IPS DF 19.7 (cell line): ENCODE results near the gene ASB13.
"Not testable (repeated sequence)": the region's sequence is repeated elsewhere in the genome, so short reads cannot be mapped to it uniquely, and the experiment has no call there.

ENCODE experiments used
- DNase-seq: peaks from one replicate; pipeline ENCODE4 v3.0.0-alpha.2; 2013; ENCODE audit warnings: low read depth, low spot score

The ASB13 gene

DNA sequence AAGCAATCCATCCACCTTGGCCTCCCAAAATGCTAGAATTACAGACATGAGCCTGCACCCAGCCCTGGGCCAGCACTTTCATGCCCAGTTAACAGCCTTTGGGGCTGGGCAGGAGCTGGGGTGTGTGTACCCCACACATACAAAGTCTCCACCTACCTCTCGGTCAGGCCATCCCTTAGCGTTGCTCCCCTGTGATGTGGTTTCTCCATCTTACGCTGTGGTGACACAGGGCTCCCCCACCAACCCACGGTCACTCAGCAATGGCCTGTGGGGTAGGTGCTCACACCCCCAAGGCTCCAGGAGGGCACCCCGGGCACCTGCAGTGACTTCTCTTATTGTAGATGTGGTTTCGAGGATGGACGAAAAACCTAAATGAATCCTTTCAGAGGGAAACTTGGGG lies 58.8 kb downstream of the ASB13 start:
- no peak for DNase-seq

DNA sequence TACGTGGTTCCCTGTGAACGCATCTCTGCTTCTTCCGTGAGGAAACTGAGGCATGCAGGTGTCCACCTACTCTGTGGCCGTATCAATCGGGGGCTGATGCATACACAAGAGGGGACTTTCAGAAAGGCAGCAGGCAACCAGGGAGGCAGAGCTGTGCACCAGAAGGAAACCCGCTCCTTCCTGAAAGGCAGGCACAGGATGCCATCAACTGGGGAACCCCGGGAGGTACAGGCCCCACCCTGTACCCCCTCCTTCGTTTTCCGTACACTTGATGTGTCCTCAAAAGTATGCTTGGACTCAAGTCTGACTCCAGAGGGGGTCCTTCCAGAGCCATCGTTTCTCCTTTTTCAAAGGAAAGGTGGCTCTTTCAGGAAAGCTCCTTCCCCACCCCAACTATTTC lies 59.5 kb downstream of the ASB13 start:
- DNase-seq, result no peak

DNA sequence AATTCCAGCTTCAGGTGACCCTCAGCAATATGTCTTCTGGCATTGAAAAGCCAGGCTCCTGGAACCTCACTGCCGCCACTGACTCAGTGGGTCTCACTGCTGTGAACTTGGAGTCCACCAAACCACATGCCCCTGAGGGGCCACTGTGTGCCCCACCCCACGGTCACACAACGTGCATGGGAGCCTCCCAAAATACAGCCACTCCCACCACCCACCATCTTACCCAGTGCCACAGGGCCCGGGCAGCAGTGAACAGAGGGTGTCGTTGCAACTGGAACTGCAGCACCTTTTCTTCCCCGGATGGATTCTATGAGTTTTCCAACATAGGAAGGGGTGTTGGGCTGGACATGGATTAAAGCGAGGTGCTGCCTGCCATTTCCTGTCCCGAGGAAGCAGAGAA lies 60.1 kb downstream of the ASB13 start:
- no peak for DNase-seq

DNA sequence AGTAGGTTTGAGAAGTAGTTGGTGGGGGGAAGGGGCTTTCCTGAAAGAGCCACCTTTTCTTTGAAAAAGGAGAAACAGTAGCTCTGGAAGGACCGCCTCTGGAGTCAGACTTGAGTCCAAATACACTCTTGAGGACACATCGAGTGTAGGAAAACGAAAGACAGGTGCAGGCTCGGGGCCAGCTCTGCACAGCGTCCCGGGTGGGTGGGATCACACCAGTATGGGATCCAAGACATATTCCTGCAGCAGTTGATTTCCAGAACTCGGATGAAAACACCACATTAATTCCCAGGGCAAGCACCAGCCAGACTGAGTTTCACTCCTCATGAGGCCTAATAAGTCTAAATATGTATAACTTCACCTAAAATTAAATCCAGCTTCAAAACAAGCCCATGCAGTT lies 61.4 kb downstream of the ASB13 start:
- DNase-seq, result no peak

DNA sequence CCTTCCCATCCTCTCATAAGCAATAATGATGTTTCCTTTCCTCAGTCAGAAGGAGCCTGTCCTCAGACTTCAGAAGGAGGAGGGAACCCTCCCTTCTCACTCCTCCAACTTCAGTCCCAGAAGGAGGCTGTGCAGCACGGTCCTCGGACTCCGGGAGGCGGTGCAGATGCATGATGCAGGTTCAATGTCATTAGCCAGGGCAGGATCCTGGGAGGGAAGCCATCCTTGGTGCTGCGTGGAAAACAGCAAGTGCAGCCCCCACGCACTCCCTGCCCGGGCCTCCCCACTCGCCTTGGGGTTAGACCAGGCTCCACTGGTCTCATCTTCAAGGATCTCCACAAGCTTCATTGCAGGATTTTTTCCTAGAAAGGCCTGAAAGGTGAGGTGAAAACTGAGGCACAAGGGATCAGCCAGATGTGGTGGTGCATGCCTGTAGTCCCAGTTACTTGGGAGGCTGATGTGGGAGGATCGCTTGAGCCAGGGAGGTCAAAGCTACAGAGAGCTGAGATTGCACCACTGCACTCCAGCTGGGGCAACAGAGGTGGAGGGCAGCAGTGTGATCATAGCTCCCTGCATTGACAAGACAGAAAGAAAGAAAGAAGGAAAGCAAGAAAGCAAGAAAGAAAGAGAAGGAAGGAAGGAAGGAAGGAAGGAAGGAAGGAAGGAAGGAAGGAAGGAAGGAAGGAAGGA lies 62.0 kb downstream of the ASB13 start:
- DNase-seq, result no peak

DNA sequence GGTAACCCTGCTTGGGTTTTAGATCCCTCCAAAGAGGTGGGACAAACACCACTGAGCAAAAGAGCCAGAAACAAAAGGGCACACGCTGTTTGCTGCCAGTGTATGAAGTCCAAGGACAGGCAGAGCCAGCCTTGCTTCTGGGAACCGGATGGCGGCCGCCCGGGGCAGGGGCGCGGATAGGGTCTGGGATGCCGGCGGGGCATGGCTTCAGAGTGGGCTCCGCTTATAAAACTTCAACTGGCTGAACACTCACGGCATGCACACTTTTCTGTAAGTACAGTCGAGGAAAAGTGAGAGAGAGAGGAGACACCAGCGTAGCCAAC lies 62.6 kb downstream of the ASB13 start:
- DNase-seq, result no peak

DNA sequence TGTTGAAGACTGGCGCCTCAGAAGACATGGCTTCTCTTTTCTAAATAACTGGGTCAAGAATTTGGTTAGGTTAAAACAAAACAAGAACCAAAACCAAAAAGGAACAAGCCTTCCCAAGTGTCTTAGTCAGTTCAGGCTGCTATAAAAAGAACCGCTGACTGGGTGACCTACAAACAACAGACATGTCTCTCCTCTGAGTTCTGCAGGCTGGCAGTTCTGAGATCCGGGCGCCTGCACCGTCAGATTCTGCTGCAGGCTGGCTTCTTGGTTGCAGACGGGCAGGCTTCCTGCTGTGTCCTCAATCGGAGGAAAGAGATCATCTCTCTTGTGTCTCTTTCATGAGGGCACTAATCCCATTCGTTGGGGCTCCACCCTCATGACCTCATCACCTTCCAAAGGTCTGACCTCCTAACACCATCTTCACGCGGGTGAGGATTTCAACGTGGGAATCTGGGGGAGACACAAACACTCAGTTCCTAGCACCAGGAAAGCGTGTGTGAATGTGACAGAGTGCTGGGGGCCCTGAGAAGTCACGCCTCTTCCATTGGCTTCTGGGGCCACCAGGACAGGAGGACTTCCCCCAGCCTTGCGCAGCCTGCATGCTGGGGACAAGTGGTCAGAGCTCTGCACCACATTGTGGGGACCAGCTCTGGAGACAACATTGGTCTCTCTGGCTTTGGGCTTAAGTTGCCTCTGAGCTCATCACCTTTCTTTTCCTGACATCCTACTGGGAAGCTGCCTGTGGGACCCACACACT lies 63.1 kb downstream of the ASB13 start:
- DNase-seq, result no peak

DNA sequence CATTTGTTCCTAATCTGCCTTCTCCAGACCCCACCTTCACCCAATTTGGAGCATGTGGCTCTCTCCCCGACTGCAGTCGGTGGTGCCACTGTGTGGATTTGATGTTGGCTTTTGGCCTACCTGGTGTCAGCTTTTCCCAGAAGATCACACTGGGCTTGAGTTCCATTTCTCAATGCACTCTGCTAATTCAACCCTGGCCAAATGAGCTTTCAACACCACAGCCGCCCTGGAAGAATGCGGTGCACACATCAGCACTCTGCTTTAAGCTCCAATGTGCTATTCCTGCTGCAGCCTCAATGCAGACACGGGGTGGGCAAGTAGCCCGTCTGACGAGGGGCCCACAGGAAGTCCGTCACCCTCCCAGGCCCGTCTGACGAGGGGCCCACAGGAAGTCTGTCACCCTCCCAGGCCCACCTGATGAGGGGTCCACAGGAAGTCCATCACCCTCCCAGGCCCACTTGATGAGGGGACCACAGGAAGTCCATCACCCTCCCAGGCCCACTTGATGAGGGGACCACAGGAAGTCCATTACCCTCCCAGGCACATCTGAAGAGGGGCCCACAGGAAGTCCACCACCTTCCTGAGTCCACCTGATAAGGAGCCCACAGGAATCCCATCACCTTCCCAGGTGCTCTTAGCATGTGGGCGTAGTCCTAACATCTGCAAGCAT lies 64.4 kb downstream of the ASB13 start:
- DNase-seq, result no peak

DNA sequence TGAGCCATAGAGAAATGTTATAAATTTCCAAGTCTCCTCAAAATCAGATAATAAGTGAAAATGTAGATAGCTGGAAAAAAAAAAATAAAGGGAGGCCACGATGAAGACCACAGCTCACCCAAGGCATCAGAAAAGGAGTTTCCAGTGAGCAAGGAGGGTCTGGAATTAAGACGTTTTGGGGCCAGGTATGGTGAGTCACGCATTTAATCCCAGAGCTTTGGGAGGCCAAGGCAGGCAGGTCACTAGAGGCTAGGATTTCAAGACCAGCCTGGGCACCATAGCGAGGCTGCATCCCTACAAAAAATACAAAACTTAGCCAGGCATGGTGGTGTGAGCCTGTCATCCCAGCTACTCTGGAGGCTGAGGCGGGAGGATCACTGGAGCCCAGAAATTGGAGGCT lies 65.5 kb downstream of the ASB13 start:
- no peak for DNase-seq

DNA sequence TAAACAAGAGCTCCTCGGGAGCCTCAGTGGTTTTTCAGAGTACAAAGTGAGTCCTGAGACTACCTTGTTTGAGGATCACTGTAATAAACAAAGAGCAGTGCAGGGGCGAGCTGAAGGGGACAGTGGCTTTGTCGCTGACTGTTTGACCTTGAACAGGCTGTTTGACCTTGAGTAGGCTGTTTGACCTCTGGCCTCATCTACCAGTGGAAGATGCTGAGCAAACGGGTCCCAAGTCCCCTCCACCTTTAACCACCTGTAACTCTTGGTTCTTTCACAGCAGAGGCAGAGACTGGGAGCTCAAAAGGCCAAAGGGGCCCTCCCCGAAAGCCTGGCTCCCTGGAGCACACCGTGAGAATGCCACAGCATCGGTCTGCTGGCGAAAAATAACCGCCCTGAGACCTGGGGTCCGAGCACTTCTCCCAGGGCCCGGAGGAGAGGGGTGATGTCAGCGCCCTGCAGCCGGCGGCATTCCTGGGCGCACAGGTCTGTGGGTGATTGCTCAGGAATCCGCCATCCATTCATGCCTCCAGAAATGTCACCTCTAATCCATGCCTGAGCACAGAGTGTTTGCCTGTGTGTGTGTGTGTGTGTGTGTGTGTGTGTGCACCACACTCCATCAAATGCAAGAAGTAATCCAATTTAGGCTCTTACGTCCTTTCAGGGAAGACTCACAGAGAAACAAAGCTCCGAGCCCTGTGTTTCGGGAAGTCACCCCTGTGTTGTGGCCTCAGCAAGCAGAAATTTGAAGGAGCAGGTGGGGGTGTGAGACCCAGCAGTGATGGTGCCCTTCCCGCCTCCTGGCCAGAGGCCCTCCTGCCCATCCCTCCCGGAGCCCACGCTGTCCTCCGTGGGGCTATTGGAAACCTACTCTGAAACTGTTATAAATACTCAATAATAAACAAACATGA lies 66.5 kb downstream of the ASB13 start:
- DNase-seq, result no peak

DNA sequence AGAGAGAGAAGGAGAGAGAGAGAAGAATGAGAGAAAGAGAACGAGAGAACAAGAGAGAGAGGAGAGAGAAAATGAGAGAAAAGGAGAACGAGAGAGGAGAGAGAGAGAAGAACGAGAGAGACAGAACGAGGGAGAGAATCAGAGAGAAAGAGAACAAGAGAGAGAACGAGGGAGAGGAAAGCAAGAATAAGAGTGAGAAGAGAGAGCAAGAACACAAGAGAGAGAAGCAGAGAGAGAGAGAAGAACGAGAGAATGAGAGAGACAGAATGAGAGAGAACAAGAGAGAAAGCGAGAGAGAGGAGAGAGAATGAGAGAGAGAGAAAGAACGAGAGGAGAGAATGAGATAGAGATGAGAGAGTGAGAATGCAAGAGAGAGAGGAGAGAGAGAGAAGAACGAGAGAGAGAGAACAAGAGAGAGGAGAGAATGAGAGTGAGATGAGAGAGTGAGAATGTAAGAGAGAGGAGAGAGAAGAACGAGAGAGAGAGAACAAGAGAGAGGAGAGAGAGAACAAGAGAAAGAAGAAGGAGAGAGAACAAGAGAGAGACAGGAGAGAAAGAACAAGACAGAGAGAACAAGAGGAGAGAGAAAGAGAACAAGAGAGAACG lies 68.2 kb downstream of the ASB13 start:
- no peak for DNase-seq

DNA sequence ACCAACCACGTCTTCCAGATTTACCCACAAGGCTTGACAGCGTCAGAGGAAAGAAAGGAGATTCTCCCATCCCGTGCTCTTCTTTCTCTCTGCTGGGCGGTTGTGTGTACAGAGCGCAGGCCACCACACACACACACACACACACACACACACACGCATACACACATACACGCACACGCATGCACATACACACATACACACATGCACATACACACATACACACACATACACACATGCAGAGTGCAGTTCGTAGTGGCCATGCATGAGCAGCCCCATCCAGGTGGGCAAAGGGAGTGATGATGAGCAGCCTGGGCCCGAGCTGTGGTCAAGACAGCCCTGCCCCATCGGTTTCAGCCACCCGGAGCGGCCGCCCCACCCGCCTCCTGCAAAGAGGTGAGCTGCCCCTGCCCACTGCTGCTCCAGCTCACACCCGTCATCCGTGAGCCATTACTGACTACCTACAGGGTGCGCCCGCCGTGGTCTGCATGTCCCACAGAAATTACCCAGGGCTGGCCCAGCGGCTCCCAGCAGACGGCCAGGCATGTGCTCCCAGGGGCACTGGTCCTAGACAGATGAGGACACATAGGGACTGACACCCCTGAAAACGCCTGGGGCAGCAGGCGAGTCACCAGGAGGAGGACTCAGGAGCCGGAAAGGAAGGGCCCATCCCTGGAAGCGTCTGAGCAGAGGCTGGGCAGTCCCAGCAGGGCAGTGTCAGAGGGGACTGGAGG lies 69.6 kb downstream of the ASB13 start:
- DNase-seq, result no peak

DNA sequence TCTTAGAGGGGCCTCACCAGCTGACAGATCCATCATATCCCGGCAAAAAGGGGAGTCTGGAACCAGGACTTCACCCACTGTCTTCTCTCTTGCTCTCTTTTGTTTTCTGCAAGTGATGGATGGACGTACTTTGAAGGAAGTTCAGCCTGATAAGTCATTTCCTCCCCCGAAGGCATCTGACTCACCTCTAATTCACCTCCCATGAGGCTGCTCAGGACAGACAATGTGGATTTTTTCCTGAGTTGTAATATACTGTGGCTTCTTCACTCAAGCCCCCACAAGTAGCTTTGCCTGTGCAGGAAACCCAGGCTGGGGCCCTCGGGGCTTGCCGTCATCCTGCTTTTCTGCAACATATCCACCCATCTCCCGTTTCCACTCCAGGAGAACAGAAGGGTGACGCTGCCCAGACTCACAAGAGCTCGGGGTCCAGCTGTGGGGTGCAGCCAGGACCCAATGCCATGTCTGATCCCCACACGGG lies 70.4 kb downstream of the ASB13 start:
- no peak for DNase-seq

DNA sequence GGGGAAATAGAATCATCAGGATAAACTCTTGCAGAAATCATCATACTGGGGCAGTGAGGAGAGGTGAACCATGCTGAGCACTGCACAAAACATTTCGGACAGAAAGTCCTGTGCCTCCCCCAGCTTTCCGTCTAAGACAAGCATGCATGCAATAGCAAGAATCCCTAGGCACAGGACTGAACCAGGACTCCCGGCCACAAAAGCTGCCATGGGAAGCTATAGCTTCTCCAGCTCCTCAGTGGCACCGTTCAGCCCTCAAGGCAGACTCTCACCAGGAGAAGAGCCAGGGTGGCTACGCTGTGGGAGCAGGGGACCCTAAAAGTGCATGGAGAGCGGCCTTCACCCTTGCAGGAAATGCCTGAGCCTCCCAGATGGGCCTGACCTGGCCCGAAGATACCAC lies 70.8 kb downstream of the ASB13 start:
- DNase-seq, result no peak

DNA sequence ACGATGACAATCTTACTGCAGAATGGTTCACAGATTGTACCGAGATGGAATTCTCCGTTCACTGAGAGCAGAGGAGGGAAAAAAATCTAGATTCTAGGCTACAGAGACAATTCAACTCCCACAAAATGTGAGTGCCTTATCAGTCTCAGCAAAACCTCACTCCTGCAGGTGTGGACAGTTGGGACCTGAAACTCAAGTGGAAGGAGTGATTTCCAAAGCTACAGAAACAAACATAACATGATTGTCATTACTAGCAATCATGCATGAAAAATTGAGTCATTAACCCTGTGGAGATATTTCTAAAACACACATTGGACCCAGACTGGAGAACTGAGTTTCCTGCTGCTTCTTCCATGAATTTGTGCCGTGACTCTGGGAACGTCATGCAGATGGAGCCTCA lies 71.3 kb downstream of the ASB13 start:
- no peak for DNase-seq

DNA sequence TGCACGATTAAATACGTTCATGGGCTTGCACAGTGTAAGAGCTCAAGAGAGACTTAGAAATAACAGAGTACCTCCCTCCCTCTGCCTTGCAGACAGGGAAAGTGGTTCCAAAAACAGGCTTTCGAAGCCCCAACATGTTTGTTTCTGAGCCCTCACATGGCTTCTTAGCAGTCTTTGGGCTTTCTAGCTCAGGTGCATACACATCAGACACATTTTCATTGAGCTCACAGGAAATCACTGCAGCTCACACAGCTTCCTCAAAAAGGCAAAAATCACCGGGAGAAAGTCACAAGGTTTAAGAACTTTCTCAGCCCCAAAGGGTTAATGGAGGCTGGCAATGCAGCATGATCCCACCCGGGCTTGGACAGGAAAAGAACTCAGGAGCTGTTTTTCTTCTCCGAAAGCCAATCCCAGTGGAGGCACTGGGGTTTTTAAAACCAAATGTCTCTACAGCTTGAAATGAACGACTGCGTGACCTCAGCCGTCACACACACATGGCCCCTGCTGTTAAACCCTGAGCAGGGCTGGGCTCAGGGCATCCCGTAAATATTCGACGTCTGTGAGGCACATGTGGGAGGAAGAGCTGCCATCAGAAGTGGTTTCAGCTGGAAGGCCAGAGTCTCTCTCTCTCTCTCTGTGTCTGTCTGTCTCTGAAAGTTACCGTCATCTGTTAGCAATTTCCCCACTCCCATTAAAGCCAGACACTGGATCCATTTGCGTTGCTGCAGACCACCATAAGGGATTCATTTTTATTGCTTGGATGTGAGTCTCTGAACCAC lies 71.9 kb downstream of the ASB13 start:
- DNase-seq, result no peak

DNA sequence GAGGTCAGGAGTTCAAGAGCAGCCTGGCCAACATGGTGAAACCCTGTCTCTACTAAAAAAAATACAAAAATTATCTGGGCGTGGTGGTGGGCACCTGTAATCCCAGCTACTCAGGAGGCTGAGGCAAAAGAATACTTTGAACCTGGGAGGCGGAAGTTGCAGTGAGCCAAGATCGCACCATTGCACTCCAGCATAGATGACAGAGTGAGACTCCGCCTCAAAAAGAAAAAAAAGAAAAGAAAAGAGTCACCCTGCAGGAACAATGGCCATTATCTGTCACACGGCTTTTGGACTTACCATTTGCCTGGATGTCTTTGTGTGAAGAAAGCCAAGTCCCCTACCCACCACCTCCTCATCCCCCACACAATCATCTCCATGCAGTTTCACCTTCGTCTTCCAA lies 73.0 kb downstream of the ASB13 start:
- DNase-seq, result not testable (repeated sequence)

DNA sequence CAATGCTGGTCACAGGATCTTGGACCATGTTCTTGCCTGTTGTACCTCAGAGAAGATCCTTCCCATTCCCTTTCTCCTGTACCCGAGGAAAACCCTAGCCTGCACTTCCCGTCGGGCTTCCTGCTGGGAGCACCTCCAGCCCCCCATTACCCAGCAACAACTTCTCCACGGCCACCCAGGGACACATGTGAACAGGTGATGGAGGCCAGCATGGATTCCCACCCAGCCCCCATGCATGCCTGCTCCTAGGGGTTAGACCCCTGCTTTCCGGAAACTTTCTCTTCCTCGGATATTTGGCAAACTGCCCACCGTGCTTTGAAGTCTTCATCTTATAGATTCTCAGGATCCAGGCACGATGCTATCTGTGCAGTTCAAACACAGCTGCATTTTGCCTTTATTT lies 74.3 kb downstream of the ASB13 start:
- no peak for DNase-seq

DNA sequence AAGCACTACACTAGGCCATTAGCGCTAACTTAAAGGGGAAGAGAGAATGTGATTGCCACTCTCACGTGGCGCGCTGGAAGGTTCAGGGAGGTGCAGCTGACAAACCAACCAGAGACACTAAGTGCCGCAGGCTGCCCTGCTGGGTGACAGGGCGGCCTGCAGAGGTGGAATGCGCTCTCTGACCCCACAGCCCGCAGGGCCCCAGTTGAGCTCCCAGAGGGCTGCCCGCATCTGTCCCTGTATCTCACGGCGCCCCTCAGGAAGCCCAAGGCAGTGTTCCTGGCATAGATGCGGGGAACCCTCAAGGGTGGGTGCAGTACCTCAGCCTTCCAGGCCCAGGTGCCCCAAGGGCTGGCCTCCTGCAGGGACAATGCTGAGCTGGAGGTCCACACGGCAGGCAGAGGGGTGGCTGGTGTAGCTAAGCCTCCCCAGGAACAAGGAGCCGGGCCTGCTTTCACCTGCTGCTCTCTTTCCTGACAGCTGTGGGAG lies 75.0 kb downstream of the ASB13 start:
- no peak for DNase-seq

DNA sequence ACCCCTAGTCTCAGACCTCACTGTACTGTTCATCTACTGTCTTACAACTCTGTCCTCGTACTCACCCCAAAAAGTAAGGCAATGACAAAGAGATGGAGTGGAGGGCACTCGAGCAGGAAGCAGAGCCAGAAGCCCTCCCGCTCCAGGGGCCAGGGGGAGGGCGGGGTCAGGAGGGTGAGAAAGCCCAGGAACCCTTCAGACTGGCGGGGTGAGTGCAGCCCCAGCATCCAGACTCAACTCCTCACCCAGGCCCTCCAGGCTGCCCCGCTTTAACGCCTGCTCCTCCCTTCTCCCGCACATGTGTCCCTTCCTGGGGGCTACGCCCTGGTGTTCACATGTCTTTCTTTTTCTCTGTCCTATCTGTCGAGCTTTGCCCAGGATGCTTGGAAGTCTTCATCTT lies 75.6 kb downstream of the ASB13 start:
- DNase-seq, result no peak
